H1 (cell line): ENCODE results near the gene MPPED1. TPM values are rescaled to one million over a fixed set of nuclear protein-coding genes. Genes with fewer than 3 reads are reported as not detected.

ENCODE experiments used
- BCL11A ChIP-seq, 2 experiments: IDR thresholded peaks; one replicate each; pipeline ENCODE4 v1.6.1; 2011; ENCODE audit warnings: low read depth in 2 of 2, low read length in 2 of 2, mild to moderate bottlenecking in 2 of 2
- KDM1A ChIP-seq: fragments of 200-600, 300-600 bp; sonication (generic); IDR thresholded peaks from 2 replicates; pipeline ENCODE4 v1.7.1; 2016; ENCODE audit warnings: mild to moderate bottlenecking, low read length, borderline replicate concordance
- NANOG ChIP-seq: IDR thresholded peaks from 2 replicates; pipeline ENCODE4 v1.6.1; 2011; ENCODE audit warnings: low read length, low read depth, mild to moderate bottlenecking, inconsistent platforms; ENCODE audit not compliant: insufficient read depth, poor library complexity, severe bottlenecking
- RXRA ChIP-seq: IDR thresholded peaks from 2 replicates; pipeline ENCODE4 v1.6.1; 2011; ENCODE audit warnings: low read depth, mild to moderate bottlenecking, low read length, moderate library complexity; ENCODE audit not compliant: insufficient read depth
- TAF7 ChIP-seq: optimal IDR thresholded peaks from 2 replicates; pipeline ENCODE3; 2011; ENCODE audit warnings: low read depth, mild to moderate bottlenecking, inconsistent platforms, low read length, moderate library complexity, borderline replicate concordance
- polyA plus RNA-seq, 7 experiments: library from polyadenylated mRNA; depleted of rRNA in 3 of 7; stranded (reverse) in 5 of 7; unstranded in 2 of 7; fragments of >200 nt in 5 of 7; fragments of 200-250 nt in 2 of 7; gene quantifications; 1 replicate in 5 of 7; 2 replicates in 1 of 7; 4 replicates in 1 of 7; pipeline versions ENCODE4 v1.2.1 to v1.2.3, GENCODE V29; 2011 to 2013; ENCODE audit warnings: missing spikeins in 2 of 7, mixed read lengths in 2 of 7
- total RNA-seq: library from RNA; stranded (reverse); fragmentation: NEBNext Ultra II Directional; extraction: Animal tissue kit (Norgen Biotek cat#: 25700); gene quantifications from 2 replicates; pipeline ENCODE4 v1.2.1, GENCODE V29; 2021
- TF ChIP-seq, protein P1 (sequence below): IDR thresholded peaks from 2 replicates; pipeline ENCODE4 v1.6.1; 2012; ENCODE audit warnings: inconsistent platforms
- TF ChIP-seq, protein P2 (sequence below): IDR thresholded peaks from 2 replicates; pipeline ENCODE4 v1.6.1; 2012; ENCODE audit warnings: low read length, inconsistent platforms

MPPED1 gene
- total and polyA plus RNA-seq, 2 of the 8 experiments (the other 6 are each of a cell fraction or from before 2014, with no cell fraction given), result 0.29 to 0.37 TPM

DNA sequence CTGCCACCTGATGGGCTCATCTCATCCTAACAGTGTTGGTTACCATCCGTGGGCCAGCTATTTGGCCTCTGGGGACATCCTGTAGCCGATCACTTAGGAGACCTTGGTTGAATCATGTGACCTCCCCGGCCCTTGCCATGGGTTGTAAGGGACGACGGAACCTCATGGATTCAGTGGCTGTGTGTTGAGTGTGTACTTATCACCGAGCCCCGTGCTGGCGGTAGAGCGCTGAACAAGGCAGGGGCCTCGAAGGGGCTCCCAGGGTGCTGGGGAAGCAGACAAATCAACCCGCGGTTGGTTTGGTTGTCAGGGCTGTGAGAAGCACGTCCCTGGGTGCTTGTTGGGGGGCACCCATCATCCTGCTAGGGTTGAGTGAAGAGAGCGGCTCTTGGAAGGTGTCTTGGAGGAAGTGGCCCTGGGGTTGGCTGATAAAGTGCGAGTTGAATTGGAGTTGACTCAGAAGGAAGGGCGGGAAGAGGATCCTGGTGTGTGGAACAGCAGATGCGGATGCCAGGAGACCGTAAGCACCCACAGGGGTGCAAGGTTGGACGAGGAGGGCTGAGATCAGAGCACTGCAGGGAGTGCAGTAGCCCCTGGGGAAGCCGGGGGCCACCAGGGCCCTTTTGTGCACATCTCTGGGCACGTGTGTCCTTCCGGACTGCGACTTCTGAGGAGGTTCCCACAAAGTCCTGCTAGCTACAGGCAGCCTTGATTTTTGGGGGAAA is 53.6 kb downstream of the MPPED1 start (continued):
- TF ChIP-seq RXRA (no peak), NANOG (no peak), KDM1A (no peak), TAF7 (no peak), BCL11A (IDR thresholded peaks at IDR 0.05; ENCODE audit: low read depth in 2 of 2, low read length in 2 of 2) (no peak)
- TF ChIP-seq, protein P1, sequence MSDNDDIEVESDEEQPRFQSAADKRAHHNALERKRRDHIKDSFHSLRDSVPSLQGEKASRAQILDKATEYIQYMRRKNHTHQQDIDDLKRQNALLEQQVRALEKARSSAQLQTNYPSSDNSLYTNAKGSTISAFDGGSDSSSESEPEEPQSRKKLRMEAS, result no peak
- TF ChIP-seq, protein P2, sequence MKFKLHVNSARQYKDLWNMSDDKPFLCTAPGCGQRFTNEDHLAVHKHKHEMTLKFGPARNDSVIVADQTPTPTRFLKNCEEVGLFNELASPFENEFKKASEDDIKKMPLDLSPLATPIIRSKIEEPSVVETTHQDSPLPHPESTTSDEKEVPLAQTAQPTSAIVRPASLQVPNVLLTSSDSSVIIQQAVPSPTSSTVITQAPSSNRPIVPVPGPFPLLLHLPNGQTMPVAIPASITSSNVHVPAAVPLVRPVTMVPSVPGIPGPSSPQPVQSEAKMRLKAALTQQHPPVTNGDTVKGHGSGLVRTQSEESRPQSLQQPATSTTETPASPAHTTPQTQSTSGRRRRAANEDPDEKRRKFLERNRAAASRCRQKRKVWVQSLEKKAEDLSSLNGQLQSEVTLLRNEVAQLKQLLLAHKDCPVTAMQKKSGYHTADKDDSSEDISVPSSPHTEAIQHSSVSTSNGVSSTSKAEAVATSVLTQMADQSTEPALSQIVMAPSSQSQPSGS, result no peak
